Stromal cell of bone marrow (primary cell): ENCODE measurements around the gene SLX4IP.
"Not testable (repeated sequence)": the region's sequence is repeated elsewhere in the genome, so short reads cannot be mapped to it uniquely, and the experiment has no call there.

Source experiments
- DNase-seq: peaks from one replicate; pipeline ENCODE4 v3.0.0-alpha.2; 2012; ENCODE audit warnings: low read depth

Gene SLX4IP

DNA sequence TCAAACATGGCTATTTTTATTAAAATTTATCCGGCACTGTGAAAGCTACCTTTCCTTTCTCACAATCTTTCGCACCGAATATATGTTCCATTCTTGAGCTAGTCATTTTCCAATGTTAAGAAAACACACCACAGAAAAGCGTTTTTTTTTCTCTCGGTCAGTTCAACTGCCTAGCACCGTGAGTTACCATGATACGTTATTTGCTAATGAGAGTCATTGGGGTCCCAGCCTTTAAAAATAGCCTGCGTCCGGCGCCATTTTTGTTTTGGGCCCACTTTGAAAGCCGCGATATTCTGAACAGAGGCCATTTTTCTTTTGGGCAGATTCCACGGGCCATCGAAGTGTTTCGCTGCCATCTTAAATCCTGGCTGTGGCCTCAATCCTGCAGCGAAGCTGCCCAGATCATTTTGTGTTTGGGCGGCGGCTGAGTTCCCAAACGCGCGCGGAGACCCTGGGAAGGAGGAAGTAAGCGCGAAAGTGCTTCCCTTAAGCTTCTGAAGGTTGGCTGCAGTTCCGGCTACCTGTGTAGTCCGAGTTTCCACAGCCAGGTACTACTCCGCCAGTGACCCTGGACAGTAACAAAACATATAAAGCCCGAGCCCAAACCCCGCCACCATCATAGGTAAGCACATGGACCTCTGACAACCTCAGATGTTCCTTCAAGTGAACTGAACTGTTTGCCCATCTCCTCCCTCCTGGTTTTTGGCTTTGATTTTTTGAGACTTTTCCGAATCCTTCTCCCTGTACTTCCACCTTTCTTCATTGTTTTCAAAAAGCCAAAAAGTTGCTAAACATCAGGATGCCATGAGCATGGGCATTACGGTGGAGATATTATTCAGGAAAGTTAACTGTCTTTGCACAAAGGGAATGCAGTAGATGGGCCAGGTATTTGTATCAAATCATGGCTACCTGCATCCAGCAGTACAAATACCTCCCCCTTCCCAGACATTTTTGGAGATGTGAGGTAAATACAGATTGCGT is at the start of gene SLX4IP:
SLX4IP (plus strand) TSS at position 474 of the 981 bp plus-strand sequence. CDS start 22,900 bp downstream, outside the sequence.
- DNase-seq = peak; percentile 93

DNA sequence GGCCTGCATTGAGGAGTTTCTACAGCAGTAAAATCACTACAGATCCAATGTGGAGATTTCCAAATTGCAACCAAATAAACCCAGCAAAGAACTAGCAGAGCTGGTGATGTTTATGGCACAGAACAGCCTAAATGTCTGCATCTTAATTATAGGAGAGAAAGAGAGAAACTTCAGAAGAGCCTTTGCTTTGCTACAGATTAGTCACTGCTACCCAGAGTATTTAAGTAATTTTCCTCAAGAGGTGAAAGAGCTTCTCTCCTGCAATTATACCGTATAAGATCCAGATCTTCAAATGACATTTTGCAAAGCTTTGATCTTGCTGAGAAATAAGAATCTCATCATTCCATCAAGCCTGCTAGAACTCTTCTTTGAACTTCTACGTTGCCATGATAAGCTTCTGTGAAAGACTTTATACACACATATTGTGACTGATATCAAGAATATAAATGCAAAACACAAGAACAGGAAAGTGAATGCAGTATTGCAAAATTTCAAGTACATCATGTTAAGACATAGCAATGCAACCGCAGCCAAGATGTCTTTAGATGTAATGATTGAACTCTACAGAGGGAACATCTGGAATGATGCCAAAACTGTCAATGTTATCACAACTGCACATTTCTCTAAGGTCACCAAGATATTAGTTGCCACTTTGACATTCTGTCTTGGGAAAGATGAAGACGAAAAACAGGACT is 49.1 kb upstream of the SLX4IP start:
- no peak for DNase-seq

DNA sequence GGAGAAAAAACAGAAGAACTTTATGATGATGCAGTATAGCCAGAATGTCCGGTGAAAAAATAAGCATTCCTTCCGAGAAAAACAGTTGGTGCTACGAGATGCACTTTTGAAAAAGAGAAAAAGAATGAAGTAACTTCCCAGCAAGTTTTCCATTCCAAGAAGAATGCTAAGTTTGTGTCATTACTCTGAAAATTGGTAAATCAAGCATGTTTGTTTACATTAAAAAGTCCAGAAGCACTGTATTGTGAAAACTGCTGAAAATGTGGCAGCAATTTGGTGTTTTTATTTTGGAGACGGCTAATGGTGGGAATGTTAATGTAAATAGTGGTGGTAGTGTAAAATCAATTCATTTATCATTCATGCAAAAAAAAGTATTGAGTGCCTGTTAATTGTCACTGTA is 47.4 kb upstream of the SLX4IP start:
- DNase-seq = no peak

DNA sequence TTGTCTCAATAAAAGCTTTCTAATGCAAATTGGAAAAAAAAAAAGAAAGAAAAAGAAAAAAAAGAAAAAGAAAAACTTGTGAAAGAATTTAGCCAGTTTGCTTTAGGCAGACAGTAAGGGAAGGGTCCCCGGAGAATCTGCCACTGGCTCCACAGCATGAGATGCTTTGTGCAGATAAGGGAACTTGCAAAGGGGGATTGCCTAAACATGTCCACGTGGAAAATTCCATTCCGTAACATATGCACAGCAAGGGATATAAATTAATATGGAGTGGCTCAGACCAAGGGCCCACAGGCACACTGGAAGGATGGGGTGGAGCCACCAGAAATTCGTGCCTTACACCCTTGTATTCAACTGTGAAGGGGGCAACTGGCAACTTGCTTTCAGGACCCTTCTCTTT is 46.5 kb upstream of the SLX4IP start:
- DNase-seq = no peak

DNA sequence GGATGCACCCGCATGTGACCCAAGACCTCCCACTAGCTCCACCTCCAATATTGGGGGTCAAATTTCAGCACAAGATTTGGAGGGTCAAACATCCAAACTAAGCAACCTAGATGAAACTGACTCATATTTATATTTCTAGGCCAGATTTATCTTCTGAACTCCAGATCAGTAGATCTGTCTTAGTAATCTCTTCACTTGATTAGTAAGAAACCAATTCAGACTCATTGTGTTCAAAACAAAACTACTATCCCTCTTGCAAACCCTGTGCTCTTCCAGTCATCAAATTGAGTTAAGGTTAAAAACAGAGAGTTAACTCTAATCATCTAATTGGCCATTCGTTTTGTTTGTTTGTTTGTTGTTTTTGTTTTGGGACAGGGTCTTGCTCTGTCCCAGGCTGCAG is 44.4 kb upstream of the SLX4IP start:
- DNase-seq = no peak

DNA sequence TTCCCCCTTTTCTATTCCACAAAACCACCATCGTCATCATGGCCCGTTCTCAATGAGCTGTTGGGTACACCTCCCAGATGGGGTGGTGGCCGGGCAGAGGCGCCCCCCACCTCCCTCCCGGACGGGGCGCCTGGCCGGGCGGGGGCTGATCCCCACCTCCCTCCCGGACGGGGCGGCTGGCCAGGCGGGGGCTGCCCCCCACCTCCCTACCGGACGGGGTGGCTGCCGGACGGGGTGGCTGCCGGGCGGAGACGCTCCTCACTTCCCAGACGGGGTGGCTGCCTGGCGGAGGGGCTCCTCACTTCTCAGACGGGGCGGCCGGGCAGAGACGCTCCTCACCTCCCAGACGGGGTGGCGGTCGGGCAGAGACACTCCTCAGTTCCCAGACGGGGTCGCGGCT is 40.4 kb upstream of the SLX4IP start:
- not testable (repeated sequence) for DNase-seq

DNA sequence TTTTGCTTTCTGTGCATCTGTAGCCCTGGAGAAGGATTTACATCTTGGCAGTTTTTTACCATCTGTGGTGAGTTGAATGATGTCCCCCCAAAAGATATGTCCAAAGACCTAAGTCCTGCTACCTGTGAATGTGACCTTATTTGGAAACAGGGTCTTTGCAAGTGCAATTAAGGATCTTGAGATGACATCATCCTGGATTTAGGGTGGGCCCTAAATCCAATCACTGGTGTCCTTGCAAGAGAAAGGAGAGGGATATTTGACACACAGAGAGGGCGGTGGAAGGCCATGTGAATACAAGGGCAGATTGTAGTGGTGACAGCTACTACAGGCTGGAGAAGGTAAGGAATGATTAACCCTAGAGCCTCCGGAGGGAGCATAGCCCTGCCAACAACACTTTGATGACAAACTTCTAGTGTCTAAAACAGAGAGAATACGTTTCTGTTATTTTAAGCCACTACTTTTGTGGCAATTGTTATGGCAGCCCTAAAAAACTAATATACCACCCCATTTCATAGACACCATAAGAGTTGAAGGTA is 36.2 kb upstream of the SLX4IP start:
- no peak for DNase-seq

DNA sequence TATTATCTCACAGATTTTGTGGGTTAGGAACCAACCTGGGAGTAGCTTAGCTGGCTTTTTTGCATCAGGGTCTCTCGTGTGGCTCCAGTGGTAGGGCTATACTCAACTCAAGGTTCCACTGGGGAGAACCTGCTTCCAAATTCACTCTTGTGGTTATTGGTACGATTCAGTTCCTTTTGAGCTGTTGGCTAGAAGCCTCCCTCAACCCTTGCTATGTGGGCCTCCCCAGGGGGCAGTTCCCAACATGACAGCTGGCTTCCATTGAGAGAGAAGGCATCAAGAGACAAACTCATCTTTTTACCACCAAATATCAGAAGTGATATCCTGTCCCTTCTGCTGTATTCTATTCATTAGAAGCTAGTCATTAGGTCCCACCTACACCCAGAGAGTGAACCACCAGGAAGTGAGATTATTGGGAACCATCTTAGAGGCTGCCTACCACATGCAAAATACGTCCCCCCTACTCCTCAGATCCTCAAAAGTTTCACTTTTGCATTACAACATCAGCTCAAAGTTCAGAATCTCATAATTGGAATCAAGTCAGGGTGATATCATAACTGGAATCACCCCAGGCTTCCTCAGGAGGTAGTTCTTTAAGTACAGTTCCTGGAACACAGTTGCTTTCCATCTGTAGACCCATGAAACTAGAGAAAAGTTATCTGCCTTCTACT is 32.0 kb upstream of the SLX4IP start:
- no peak for DNase-seq

DNA sequence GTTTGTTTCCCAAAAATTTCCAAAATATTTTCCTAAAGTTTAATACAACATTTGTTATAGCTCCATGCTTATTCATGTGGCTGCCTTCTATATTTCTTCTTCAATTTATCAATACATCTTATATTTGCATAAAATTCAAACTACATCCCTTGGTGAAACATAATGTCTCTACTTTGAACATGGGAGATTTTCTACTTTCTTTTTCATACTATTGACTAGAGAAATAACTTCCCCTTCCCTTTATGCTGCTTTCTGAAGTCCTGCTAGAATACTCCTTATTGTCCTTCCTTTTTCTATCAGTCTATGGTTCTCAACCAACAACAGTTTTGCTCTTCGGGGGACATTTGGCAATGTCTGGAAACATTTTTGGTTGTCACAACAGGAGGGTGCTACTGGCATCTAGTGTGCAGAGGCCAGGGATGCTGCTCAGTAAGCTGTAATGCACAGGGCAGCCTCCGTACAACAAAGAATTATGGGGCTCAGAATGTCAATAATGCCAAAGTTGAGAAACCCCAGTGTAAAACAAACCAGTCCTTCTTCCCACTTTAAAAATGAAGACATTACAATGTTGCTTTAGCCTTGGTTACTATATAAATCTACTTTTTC is 31.0 kb upstream of the SLX4IP start:
- DNase-seq = no peak

DNA sequence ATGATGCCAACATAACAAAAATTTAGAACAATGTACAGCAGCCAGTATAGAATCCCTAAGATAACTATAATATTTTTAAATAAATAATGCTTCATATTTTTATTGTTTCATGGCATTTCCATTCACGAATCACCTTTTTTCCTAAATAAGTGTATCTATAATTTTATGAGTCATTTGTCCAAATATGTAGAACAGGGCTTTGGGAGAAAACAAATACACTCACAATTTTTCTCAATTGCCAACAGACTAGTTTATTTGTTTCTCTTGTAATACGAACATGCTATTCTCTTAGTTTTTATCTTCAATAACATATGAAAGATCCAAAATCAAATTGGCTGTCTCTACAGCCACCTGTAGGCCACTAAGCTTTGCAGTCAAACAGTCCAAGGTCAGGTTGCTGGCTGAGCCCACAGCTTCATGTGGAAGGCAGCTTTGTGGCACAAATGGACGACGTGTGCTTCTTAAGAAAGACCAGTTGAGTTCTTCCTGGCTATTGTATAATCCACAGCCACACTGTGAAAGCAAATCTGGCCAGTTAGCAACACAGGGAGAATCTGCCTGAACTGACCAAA is 30.1 kb upstream of the SLX4IP start:
- DNase-seq = no peak

DNA sequence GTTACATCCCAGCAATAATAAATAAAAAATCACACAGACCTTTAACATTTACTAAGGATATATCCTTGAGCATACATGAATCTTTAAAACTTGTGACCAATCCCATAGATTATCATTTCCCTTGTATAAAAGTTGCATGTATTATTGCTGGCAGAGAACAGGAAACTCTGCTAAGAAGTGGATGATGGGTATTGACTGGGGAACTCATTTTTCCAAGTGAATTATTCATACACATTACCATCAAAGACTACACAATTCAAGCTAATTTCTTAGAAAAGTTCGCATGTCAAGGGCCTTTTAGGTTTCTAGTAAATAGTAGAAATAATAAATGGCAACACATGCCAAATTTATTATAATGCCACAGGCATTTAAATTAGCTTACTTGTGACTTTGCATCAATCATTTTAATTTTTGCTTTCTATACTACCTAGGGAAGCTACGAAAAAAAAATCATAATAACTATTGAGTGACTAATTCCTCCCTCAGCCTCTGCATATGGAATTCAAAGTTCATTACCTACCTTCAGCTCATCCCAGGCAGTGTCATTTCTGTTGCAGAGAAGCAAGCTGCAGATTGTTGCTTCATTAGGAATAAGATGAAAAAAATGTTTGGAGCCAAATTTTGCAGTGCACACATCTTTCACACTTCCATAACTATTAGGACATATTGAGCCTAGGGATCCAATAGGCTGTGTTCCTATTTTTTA is 26.8 kb upstream of the SLX4IP start:
- DNase-seq = no peak

DNA sequence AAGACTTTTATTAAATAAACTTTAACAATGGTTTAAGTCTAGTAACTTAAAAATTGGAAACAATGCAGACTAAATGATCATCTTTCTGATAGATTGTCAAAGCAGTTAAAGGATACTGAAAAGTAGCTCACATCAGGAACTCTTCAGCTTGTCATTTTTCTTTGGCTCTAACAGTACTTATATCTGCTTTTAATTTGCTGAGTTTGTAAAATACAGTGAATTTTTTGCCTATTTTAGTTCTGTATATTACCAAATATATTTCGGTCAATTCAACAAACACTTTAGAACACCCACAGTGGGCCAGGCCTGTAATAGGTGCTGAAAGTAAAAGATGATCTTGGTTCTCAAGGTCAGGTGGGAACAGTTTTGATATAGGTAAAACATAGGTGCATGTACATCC is 23.4 kb upstream of the SLX4IP start:
- no peak for DNase-seq

DNA sequence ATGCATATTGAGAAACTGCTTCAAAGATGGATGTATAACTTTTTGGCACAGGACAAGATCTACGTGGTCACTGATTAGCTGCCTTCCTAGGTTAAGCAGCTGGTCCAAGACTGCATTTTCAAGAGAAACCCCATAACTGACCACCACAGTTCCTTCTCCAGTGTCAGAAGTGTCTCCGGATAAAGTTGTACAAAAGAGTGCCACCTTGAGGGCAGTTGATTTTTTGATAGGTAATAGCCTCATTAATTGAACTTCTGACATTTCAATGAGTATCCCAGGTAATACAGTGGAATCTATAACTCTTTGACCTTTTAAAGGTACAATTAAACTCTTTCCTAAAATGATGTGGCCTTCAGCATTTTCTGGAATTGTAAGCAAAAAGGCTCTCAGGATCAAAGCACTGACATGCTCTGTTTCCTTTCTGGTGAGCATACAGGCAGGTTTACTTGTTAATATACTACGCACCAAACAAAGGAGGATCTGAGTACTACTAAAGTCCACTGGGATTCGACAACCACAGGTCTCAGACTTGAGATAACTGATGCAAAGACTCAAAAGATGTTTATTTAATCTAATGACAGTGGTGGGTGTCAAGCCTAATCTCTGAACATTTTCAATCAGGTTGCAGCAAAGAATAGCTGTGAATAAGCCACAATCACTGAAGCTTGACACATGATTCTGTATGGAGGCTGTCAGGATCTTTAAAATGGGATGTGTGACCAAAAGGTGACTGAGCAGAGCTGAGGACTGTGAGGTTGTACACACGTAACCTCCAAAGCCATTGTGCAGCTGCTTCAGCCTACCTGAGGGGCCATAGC is 22.3 kb upstream of the SLX4IP start:
- no peak for DNase-seq

DNA sequence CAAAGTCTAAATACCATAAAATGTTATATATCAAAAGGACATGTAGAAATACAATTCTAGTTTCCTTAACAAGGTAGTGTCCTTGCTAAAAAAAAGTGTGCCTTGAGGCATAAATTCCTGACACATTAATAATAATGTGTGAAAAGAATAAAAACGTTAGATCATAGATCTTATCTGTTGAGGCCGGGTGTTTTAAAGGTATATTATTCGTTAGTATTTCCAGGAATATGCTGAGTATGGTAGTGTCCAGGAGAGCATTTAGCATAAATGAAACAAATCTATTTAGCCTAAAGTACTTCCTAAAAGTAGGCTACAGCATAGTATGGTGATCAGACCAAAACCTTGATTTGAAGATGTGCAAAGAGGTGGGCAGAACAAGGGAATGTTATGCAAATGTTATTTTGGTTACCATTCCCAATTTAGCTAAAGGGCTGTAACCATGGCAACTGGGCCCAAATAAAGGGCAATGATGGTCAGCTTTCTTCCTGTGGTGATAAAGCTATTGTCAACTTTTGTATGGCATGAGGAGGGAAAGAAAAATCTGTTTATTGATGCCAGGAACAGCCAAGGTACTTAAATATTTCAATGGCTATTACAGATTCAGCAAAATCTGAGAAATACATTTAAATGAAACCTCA is 20.0 kb upstream of the SLX4IP start:
- DNase-seq = no peak

DNA sequence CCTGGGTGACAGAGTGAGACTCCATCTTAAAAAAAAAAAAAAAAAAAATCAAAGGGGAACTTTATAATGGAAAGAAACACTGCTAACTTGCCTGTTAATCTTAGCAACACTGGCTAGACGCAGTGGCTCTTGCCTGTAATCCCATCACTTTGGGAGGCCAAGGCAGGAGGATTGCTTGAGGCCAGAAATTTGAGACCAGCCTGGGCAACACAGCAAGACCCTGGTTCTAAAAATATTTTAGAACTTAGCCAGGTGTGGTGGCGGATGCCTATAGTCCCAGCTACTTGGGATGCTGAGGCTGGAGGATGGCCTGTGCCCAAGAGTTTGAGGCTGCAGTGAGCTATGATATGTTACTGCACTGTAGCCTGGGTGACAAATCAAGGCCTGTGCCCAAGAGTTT is 17.9 kb upstream of the SLX4IP start:
- not testable (repeated sequence) for DNase-seq

DNA sequence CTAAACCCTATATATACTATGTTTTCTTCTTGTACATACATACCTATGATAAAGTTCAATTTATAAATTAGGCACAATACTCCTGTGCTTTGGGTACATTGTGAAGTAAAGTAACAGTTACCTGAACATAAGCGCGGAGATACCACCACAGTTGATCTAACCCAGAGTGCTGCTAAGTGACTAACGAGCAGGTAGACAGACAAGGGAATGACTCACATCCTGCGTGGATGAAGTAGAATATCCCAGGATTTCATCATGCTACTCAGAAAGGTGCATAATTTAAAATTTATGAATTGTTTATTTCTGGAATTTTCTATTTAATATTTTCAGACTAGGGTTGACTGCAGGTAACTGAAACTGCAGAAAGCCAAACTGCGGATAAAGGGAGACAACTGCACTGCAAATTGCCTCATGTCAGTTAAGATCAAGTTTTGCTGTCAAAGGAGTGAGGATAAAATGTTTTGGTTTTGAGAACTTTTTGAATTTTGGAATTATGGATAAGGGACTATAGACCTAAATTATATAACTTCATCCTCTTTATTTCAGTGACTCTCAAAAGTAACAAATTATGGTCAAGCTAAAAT is 15.5 kb upstream of the SLX4IP start:
- no peak for DNase-seq

DNA sequence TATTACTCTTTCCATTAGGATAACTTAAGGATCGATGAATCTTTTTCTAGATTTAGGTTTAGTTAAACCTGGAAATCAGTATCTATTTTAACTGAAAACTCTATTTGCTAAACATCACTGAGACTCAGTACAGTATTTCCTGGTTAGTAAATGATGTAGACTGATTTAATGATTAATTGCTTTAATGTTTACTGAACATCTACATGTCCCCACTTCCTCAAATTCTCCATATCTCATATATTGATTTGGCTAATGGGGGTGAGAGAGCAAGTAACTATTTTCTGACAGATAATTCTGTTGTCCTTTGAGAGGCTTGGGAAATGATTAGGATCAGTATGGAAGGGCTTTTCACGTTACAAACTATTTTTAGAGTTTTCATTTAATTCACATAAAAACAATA is 11.4 kb upstream of the SLX4IP start:
- DNase-seq = no peak

DNA sequence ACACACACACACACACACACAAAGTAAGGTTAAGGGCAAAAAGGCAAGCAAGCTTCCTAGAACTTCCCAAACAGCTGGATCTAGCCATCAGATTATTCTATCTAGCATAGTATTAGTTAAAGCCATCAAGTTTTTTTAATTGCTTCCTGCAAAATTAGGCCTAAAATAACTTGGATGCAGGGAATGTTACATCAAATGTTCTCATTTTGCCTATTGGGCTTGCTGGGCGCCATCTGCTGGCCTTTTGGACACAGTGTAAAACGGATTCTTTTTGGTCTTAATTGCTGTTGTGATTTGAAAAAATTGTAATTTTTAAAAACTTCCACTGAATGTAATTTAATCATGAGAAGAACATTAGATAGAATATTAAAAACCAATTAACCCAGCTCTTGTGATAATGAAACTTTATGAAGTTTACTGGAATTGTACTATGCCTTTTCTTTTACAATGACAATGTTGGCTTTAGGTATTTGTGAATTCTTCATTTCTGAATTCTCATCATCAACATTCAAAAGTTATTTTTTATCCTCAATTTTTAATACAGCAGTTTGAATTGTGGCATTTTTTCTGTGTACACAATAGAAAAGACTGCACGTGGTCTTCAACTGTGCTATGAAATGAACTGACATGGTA is 7.9 kb upstream of the SLX4IP start:
- DNase-seq = peak; percentile 54

DNA sequence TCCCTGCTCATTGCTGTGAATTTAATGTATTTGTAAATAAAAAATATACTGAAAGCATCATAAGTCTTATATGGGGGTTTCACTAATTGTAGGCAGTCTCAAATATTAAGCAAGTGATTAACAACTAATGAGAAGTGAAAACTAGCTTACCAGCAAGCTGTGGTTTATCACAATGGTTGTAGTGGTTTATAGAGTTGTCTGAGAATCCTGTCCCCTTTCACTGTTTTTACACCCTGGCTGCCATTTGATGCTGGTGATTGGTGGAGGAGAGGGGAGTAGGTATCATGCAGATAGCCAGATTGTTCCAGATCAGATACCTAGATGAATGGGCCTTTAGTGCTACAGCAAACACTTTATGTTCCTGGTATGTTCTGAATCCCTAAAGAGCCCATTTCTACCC is 7.1 kb upstream of the SLX4IP start:
- DNase-seq = no peak
